Measurements from ENCODE around the gene FAM81A.

Gene FAM81A

GRCh38 chr15:59545573-59545972 is 107.6 kb downstream of the FAM81A start:
- ATAC-seq: no peak

GRCh38 chr15:59548501-59549226 is 110.7 kb downstream of the FAM81A start:
- no peak for ATAC-seq

GRCh38 chr15:59549301-59550185 is 111.6 kb downstream of the FAM81A start:
- ATAC-seq: no peak

DNA sequence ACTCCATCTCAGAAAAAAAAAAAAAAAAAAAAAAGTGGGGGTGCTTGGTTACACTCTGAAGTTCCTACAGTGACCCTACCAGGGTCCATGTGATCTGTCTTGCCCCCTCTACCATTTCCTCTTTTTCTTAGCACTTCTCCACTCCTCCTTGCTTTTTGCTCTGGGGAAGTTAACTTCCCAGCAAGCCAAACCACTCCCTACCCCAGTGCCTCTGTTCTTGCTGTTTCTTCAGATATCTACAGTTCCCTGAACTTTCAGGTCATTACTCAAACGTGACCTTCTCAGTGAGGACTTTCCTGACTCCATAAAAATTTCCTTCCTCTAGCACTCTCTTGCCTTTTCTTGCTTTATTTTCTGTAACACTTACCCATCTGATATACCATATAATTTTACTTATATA is 112.5 kb downstream of the FAM81A start:
- ATAC-seq: no peak

DNA sequence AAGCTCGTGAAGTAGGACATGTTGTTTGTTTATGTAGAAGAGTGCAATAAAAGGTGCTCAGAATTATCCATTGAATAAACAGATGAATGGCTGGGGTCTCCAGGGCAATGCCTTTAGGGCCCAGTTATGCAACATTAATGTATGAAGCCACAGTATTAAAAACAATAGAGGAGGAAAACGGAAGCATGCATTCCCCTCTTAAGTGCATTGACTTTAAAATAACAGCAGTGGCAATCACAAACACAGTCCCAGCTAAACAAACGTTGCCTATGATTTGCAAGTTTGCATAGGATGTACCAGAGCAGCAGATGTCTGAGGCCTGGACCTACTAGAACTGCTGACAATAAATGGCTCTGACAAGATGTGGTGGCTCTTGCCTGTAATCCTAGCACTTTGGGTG is 113.0 kb downstream of the FAM81A start:
- ATAC-seq: no peak

- no peak for ATAC-seq
Observed at GRCh38 chr15:59553879-59554735, 116.1 kb downstream of the FAM81A start.

- no peak for ATAC-seq
Observed at GRCh38 chr15:59555696-59556095, 117.7 kb downstream of the FAM81A start.

DNA sequence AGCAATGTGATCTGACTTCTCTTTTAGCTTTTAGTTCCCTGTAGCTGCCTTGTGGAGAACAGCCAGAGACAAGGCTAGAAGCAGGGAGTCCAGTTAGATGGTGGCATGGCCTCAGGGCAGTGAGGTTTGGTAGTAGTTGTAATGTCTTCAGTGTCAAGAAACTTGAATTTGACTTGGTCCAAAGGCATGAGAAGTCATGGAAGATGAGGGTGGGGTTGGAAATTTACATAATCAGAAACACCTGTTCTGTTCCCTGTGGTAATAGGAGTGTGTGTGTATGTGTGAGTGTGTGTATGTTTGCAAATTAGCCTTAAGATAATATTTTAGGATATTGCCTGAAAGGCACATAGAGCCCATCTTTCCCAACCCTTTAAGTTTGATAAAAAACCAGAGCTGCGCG is 118.4 kb downstream of the FAM81A start:
- ATAC-seq: no peak

DNA sequence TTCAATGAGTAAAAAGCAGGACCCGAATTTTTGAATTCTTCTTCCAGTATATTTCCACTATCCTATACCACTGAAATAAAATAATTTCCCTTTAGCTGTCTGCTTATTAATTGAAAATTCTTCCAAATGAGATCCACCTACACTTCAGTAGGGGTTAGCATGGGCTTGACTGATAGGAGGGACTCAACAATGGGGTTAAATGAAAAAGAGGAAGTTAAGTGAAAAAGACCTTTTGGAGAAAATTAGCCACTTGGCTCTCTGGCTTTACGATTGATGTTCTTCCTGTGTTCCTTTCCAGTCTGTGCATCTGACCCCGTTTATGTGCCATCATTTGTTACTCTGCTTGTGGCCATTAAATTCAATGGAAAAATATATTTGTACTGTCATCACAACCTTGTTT is 119.6 kb downstream of the FAM81A start:
- ATAC-seq: no peak

GRCh38 chr15:59558851-59559250 is 120.9 kb downstream of the FAM81A start:
- no peak for ATAC-seq

DNA sequence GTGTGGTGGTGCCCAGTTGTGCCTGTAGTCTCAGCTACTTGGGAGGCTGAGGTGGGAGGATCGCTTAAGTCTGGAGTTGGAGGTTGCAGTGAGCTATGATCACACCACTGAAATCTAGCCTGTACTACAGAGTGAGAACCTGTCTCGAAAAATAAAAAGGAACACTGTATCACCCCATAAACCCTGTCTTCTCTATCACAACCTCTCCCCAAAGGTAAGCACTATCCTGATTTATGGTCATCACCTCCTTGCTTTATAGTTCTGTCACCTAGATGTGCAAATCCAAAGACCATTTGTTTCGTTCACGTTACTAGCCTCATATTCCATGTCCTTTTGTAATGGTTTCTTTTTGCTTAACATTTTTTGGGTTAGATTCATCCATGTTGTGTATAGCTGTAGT is 123.6 kb downstream of the FAM81A start:
- ATAC-seq: no peak

DNA sequence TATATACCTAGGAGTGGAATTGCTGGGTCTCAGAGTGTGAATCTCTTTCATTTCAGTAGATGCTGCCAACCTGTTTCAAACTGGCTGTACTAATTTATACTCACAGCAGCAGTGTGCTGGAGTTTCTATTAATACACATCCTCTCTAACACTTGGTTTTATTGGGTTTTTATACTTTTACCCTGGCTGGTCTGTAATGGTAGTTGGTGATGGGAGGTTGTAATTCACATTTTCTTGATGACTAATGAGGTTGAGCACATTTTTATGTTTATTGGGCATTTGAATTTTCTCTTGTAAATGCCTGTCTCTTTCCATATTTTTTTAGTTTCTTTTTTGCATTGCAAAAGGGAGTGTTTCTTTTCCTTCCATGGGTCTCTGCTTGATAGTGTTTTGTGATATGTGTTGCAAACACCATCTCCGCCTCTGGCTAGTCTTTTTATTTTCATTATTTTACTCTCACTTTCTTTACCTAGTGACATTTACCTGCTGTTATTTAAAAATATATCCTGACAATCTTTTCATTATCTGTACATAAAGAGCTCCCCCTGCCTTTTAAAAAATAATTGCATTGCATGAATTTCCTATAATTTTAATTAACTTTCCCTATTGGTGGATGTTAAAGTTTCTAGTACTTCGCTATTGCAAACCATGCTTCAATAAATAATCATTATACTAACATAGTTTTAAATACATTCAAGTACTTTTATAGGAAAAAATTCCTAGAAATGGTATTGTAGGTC is 124.6 kb downstream of the FAM81A start:
- no peak for ATAC-seq

DNA sequence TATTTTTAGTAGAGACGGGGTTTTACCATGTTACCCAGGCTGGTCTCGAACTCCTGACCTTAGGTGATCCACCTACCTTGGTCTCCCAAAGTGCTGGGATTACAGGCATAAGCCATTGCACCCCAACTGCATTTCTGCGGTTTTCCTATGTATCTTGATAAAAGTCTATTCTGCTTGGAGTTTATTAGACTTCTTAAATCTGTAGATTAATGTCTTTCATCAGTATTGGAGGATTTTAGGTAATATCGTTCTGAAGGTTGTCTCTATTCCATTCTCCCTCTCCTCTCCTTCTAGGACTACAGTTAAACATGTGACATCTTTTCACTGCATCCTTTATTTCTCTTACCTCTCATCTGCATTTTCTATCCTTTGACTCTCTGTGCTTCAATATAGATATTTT is 127.3 kb downstream of the FAM81A start:
- ATAC-seq: no peak

- ATAC-seq: no peak
Observed at GRCh38 chr15:59567324-59567723, 129.3 kb downstream of the FAM81A start.

GRCh38 chr15:59569477-59569876 is 131.5 kb downstream of the FAM81A start:
- ATAC-seq: no peak

DNA sequence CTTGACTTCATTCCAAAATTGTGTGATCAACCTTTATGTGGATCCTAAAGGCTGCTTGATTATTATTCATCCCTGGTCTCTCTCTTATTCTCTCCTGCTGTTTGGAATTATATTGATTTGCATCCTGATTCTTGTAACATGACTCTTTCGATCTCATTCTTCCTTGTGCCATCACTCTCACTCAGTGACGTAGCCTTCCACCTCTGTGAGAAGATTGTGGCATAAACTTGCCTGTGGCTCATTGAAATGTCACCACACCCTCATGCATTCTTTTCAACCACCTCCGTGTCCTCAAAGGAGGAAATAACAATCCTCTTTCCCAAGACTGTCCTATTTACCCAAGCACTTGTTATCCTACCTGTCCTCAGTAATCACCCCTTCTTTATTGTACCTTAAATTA is 132.3 kb downstream of the FAM81A start:
- ATAC-seq: no peak

- no peak for ATAC-seq
Observed at GRCh38 chr15:59571606-59572005, 133.6 kb downstream of the FAM81A start.

Measured in activated CD4-positive, CD25-positive, alpha-beta regulatory T cell treated with anti-CD3 and anti-CD28 coated beads, Interleukin-2, amount 50 U/mL, for 24 hours (primary cell).